SK-MEL-5 (cell line): ENCODE data around the gene TMEM51. TPM values are rescaled to one million over a fixed set of nuclear protein-coding genes. Genes with fewer than 3 reads are reported as not detected.

Experiments used
- DNase-seq: peaks from one replicate; pipeline ENCODE4 v3.0.0-alpha.2; 2016; ENCODE audit warnings: low read depth, low spot score
- in situ Hi-C: cut with HindIII; loops from 2 replicates; pipeline ENCODE4 v1.10.0; 2016; ENCODE audit warnings: low sequenced_read_pairs, high pct_unique_total_duplicates, low pct_unique_long_range_greater_than_20kb
- total RNA-seq: library from RNA; depleted of rRNA; stranded (reverse); fragments of >200 nt; shearing (Covaris generic); gene quantifications from 2 replicates; pipeline ENCODE4 v1.2.3, GENCODE V29; 2014

The TMEM51 gene
- total RNA-seq, 1 experiment from 2014 or later, result 18.9 TPM

DNA sequence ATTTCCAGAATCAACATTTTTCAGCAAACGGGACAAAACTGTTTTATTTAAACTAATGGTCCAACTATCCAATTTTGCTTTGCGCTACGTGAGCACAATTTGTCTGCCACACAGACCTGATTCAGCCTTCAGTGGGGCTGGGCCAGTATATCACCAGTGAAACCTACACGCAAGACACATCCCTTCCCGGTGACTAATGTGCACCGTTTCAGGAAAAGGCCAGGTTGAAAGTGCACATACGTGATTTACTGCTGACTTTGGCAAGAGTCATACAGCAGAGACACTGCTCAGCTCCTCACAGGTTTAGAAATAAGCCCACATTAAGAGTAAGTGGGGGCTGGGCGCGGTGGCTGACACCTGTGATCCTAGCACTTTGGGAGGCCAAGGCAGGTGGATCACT is 5.1 kb upstream of the TMEM51 start:
- in situ Hi-C loops, result no loop called here

DNA sequence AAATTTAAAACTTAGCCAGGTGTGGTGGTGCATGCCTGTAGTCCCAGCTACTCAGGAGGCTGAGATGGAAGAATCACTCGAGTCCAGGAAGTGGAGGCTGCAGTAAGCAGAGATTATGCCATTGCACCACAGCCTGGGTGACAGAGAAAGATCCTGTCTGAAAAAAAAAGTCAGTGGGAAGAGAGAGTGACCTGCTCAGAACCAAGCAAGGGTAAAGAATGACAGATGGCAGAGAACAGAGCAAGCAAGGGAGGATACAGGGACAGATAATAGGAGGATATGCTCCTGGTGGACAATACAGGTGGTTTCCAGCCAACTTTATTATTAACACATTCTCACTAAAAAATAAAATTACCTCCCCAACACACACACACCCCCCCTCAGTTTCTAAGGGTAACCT is 4.6 kb upstream of the TMEM51 start:
- in situ Hi-C loops, result no loop called here
- no peak for DNase-seq

More for the DNA sequence above, 5.1 kb upstream of the TMEM51 start:
- DNase-seq, result no peak

- no peak for DNase-seq
- in situ Hi-C loops, result no loop called here
Observed at GRCh38 chr1:15150376-15150775, 3.2 kb upstream of the TMEM51 start.

GRCh38 chr1:15151377-15151806 is 2.2 kb upstream of the TMEM51 start:
- DNase-seq, result peak; percentile 16
- in situ Hi-C loops, result no loop called here

GRCh38 chr1:15151871-15152270 is 1.7 kb upstream of the TMEM51 start:
- in situ Hi-C loops, result no loop called here
- DNase-seq, result no peak

DNA sequence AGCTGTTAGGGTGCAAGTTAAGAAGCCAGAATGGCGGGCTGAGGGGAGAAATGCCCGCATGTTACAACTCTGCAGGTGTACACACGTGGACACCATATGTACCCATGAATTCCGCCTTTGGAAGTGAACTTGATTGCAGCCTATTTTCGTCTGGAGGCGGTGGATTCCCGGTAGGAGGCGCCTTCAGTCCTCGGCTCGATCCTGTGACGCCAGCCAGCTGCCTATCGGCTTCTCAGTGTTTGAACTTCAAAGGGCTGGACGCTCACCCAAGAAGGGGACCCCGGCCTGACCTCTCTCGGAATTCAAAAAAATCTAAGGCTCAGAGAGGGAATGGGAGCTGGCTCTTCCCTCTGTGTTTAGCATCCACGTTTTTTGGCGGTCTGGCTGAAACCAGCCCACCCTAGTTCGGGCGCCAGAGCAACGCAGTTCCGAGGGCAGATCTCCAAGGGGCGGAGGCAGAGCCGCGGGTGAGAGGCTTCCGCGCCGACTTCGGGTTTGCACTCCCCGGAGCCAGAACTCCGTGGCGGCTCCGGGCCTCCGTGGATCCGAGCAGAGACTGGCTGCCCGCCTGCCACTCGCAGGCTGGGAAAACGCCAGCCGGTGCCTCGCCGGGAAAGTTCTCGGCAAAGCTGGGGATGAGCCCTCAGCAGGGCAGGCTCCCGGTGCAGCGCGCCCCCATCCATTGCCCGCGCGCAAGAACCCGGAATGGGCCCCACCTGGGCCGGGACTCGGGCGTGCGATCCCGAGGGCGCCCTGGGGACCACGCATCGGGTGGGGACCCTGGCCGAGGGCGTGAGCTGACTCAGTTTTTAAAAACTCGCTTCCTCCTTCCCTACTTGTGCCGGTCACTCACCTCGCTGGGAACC is 996 bp upstream of the TMEM51 start:
- in situ Hi-C loops, result no loop called here
- peak; percentile 87 for DNase-seq

GRCh38 chr1:15153842-15154479 is 414 bp downstream of the TMEM51 start:
- peak; percentile 38 for DNase-seq
- in situ Hi-C loops, result no loop called here

GRCh38 chr1:15154480-15155036 is 1.0 kb downstream of the TMEM51 start:
- in situ Hi-C loops, result no loop called here
- no peak for DNase-seq

GRCh38 chr1:15155191-15155590 is 1.6 kb downstream of the TMEM51 start:
- in situ Hi-C loops, result no loop called here
- DNase-seq, result no peak

DNA sequence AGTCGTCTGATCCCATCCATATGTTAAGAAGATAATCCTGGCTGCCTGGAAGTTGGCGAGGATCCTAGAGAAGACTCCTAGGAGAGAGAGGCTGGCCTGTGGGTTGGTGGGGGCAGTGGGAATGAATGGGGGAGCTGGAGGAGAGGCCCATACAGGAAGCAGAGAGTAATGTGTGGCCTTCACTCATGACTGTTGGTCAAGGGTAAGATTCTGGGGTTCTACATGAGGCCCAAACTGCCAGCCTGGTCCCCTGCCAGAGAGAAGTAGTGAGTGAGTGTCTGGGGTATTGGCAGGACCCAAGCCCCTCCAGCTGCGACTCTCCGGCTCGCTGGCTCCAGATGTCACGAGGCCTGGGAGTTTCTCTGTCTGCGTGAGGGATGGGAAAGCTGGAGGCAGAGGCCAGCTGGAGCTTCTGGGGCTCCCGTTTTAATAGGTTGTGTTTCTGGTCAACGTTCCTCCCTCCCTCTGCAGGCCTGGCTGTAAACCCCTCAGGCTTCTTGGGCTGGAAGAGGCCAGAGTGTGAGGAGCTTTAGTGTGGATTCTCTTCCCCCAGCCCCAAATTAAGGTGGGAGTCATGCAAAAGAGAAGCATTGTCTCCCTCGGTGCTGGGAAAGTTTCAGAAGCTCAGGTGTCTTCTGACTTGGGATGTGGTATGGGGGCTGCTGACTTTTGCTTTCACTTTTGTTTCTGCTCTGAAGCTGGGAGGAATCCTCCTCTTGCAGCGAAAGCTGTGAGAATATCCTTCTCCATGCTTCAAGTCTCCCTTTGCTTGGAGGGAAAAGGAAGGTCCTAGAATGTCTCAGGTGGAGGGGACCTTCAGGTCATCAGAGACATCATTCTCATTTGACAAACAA is 2.6 kb downstream of the TMEM51 start:
- DNase-seq, result no peak
- in situ Hi-C loops, result no loop called here

DNA sequence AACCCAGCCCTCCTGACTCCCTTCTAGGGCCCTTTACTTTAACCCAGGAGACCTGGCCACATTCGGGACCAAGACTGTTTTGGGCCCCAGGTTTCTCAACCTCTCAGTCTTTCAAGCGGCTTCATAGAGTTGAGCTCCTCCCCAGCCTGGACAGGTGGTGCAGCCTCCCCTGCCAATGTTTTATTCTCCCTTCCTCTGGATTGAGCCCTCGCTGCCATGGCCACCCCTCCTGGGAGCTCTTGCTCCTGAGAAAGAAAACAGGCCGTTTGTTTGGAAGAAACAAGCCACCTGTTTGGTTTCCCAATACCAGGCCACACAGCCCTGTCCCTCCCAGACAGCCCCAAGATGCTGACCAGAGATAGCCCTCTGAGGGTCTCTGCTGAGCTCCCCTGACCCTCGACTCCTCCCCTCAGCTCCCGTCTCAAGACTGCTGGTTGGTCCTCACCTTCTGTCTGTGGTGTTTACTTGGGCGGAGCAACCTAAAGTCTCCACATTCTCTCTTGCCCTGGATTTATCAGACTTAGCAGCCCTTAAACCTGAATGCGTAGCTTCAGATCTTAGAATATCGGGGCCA is 3.3 kb downstream of the TMEM51 start:
- in situ Hi-C loops, result no loop called here
- DNase-seq, result no peak

GRCh38 chr1:15157524-15158399 is 4.2 kb downstream of the TMEM51 start:
- in situ Hi-C loops, result no loop called here
- no peak for DNase-seq

DNA sequence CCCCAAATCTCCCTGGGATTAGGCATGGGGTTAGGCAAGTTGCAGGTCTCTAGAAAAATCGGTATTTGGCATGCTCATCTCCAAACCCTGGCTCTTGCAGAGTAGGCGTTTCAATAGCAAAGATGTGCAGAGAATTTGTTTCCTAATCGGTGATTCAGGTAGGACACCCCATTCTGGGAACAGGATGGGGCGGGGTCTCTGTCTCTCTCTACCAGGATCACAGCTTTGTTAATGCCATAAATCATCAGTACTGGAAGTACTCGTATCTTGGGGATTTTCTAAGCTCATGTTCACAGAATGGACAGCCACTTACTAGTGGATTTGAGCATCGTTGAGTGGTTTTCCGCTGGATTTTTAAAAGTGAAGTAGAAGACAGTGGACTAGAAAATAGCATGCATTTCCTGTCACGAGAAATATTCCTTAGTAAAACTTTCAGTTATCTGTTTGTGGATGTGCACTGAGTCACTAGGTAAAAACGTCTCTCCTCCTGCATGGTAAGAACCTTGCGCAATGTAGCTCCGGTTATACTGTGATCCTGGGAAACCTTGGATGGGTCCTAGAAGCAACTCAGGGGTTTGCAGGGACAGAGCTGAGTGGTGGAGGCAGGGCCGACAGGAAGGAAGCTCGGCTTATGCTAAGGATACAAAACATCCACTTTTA is 5.1 kb downstream of the TMEM51 start:
- in situ Hi-C loops, result no loop called here

DNA sequence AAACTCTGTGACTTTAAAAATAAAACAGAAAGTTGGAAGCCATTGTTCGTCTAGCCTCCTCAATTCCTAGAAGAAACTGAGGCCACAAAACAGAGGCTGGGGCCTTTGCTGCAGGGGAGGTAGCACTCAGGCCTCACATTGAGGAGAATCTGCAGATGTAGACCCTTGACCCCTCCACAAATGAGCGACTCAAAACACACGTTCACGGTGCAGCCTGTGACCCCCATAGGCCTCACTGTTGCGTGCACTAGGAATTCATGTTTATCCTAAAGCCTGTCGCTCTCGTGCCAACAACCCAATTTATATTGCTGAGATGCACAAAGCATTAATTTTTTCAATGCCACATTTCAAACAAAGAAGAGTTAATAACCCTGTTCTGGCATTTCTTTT is 5.6 kb downstream of the TMEM51 start:
- in situ Hi-C loops, result no loop called here
- DNase-seq, result no peak

More for the DNA sequence above, 5.1 kb downstream of the TMEM51 start:
- no peak for DNase-seq

- in situ Hi-C loops, result no loop called here
Observed at GRCh38 chr1:15160626-15161025, 7.1 kb downstream of the TMEM51 start.

DNA sequence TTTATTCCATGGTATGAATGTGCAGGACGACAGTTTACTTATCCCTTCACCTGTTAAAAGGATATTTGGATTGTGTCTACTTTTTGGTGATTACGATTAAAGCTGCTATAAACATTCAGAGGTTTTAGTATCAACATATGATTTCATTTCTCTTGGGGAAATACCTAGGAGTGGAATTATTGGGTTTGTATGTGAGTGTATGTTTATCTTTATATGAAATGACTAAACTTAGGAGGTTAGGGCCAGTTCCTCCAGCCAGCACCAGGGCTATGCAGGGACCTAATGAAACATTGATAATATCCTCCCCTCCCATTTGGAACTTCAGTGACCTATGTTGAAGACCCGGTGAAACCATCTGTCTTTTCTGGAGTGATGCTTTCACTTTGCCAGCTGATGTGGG is 13.8 kb downstream of the TMEM51 start:
- in situ Hi-C loops, result no loop called here
- DNase-seq, result no peak

More at GRCh38 chr1:15160626-15161025, 7.1 kb downstream of the TMEM51 start:
- DNase-seq, result no peak
